ENCODE measurements around the gene SNAPC2. TPM values are rescaled to one million over a fixed set of nuclear protein-coding genes. Genes with fewer than 3 reads are reported as not detected.
A peak's percentile ranks its signal among the peaks of the same experiment; 100 is the strongest.

The SNAPC2 gene
- total RNA-seq, 1 donor, result 18.5 TPM

GRCh38 chr19:7941895-7942596, 21.9 kb downstream of the SNAPC2 start:
- Histone ChIP-seq H3K9me3 (ENCODE audit: low read depth, low read length) (no peaks in the 10 kb centered on the region), H3K27me3 (ENCODE audit: insufficient read depth, low read length) (no peaks in the 10 kb centered on the region), H3K27ac (ENCODE audit: low read depth, low read length) (no peak overlapping the region), H2AFZ (ENCODE audit: low read length) (no peak overlapping the region), H3K79me2 (ENCODE audit: insufficient read depth, low read length) (peaks cover 37% of the 10 kb centered on the region), H3K4me2 (ENCODE audit: insufficient read depth, low read length) (peak overlapping the region; percentile 84), H4K20me1 (ENCODE audit: insufficient read depth, low read length) (peaks cover 5% of the 10 kb centered on the region), H3K4me1 (ENCODE audit: insufficient read depth, low read length) (peaks cover 14% of the 10 kb centered on the region), H3K36me3 (ENCODE audit: insufficient read depth, low read length) (peaks cover 14% of the 10 kb centered on the region), H3K4me3 (ENCODE audit: insufficient read depth, low read length) (peak overlapping the region; percentile 95)
- TF ChIP-seq CTCF (IDR thresholded peaks at IDR 0.05; ENCODE audit: extremely low read depth, low read depth, low read length), result no peak
- DNase-seq (ENCODE audit: insufficient read length, low spot score, missing footprints), result no peak

- Histone ChIP-seq H3K9me3 (ENCODE audit: low read depth, low read length) (no peaks in the 10 kb centered on the region), H3K4me3 (ENCODE audit: insufficient read depth, low read length) (peak overlapping the region; percentile 95), H3K4me1 (ENCODE audit: insufficient read depth, low read length) (peaks cover 14% of the 10 kb centered on the region), H3K36me3 (ENCODE audit: insufficient read depth, low read length) (peaks cover 11% of the 10 kb centered on the region), H3K27me3 (ENCODE audit: insufficient read depth, low read length) (no peaks in the 10 kb centered on the region), H3K27ac (ENCODE audit: low read depth, low read length) (peak overlapping the region; percentile 95), H3K4me2 (ENCODE audit: insufficient read depth, low read length) (peak overlapping the region; percentile 84), H3K79me2 (ENCODE audit: insufficient read depth, low read length) (peaks cover 35% of the 10 kb centered on the region), H4K20me1 (ENCODE audit: insufficient read depth, low read length) (peaks cover 5% of the 10 kb centered on the region), H2AFZ (ENCODE audit: low read length) (peak overlapping the region; percentile 87)
- no peak for TF ChIP-seq CTCF (IDR thresholded peaks at IDR 0.05; ENCODE audit: extremely low read depth, low read depth, low read length)
- DNase-seq (ENCODE audit: insufficient read length, low spot score, missing footprints), result peak; percentile 73
Observed at GRCh38 chr19:7942981-7943443, 22.9 kb downstream of the SNAPC2 start.

DNA sequence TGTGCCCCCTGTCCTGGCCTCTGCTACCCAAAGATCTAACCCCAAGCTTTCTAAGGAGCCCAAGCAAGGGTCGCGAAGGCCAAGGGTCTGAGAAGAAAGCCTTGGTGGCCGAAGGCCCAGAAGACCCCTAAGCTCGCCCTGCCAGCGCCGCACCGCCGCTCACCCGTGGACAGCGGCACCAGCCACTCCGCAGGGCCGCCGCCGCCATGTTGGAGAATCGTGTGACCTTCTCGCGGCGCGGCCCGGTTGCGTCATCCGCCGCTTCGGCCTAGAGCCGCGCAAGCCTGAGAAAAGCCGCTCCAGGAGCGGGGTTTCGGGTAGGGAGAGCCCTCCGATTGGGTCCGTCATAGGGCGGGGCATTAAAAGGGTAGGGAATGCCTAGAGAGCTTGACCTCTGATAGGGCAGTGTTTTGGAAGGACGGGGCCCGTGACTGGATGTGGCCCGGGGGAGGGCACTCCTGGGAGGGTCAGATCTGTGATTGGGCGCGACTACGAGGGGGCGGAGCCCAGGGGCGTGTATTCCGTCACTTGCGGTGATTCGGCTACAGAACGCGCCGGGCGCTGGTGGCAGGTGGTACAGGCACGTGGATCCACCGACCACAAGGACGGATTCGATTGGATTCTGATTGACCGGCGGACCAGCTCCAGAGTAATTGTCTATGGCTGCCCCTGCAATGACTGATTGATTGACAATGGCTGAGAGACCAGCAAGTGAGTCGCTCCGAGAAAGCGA, 23.5 kb downstream of the SNAPC2 start, which contains the start of gene TIMM44:
TSS of gene TIMM44 (minus strand) at position 223 of the 733 bp plus-strand sequence. CDS start at position 208, 15 bp downstream.
- no peak for TF ChIP-seq CTCF (IDR thresholded peaks at IDR 0.05; ENCODE audit: extremely low read depth, low read depth, low read length)
- Histone ChIP-seq H3K4me1 (ENCODE audit: insufficient read depth, low read length) (peaks cover 14% of the 10 kb centered on the region), H3K79me2 (ENCODE audit: insufficient read depth, low read length) (peaks cover 35% of the 10 kb centered on the region), H2AFZ (ENCODE audit: low read length) (peak within 1 kb of the TSS; percentile 92), H3K36me3 (ENCODE audit: insufficient read depth, low read length) (peaks cover 7% of the 10 kb centered on the region), H3K27me3 (ENCODE audit: insufficient read depth, low read length) (no peaks in the 10 kb centered on the region), H4K20me1 (ENCODE audit: insufficient read depth, low read length) (peaks cover 5% of the 10 kb centered on the region), H3K4me2 (ENCODE audit: insufficient read depth, low read length) (peak within 1 kb of the TSS; percentile 99), H3K27ac (ENCODE audit: low read depth, low read length) (peak within 1 kb of the TSS; percentile 95), H3K4me3 (ENCODE audit: insufficient read depth, low read length) (peak within 1 kb of the TSS; percentile 95), H3K9me3 (ENCODE audit: low read depth, low read length) (no peaks in the 10 kb centered on the region)
- DNase-seq (ENCODE audit: insufficient read length, low spot score, missing footprints), result peak; percentile 99
